DOHH2 (cell line): Measurements from ENCODE around the gene UTS2.

ENCODE experiments used
- H3F3A ChIP-seq: fragments of 200-600 bp; sonication (generic), shearing (Covaris generic); 2 replicates; pipeline ENCODE4 v1.6.0; 2016; ENCODE audit warnings: antibody characterized with exemption, mild to moderate bottlenecking; ENCODE audit not compliant: control insufficient read depth, insufficient read depth
- H3K27ac ChIP-seq: fragments of 200-600 bp; sonication (generic); 2 replicates; pipeline ENCODE4 v1.5.1; 2014; ENCODE audit warnings: low read depth, mild to moderate bottlenecking, low read length, moderate library complexity
- H3K27me3 ChIP-seq: fragments of 200-600 bp; sonication (generic); 2 replicates; pipeline ENCODE4 v1.6.1; 2014; ENCODE audit warnings: mild to moderate bottlenecking, low read length, mixed read lengths; ENCODE audit not compliant: control insufficient read depth
- H3K36me3 ChIP-seq: fragments of 200-600 bp; sonication (generic); 2 replicates; pipeline ENCODE4 v1.6.1; 2014; ENCODE audit warnings: mild to moderate bottlenecking, low read length, moderate library complexity, mixed read lengths; ENCODE audit not compliant: control insufficient read depth
- H3K4me1 ChIP-seq: fragments of 200-600 bp; sonication (generic); 2 replicates; pipeline ENCODE4 v1.6.1; 2014; ENCODE audit warnings: mild to moderate bottlenecking, low read length, mixed read lengths; ENCODE audit not compliant: control insufficient read depth
- H3K4me2 ChIP-seq: fragments of 200-600 bp; sonication (generic); 2 replicates; pipeline ENCODE4 v1.6.0; 2014; ENCODE audit warnings: mild to moderate bottlenecking, low read length, moderate library complexity
- H3K4me3 ChIP-seq: fragments of 200-600 bp; sonication (generic); 2 replicates; pipeline ENCODE4 v1.5.1; 2014; ENCODE audit warnings: mild to moderate bottlenecking, low read length, mixed read lengths
- H3K79me2 ChIP-seq: fragments of 200-600 bp; sonication (generic); 2 replicates; pipeline ENCODE4 v1.6.1; 2014; ENCODE audit warnings: mild to moderate bottlenecking, low read length, mixed read lengths; ENCODE audit not compliant: control insufficient read depth
- H3K9me2 ChIP-seq: fragments of 200-600 bp; sonication (generic); replicated peaks from 2 replicates; pipeline ENCODE4 v1.6.1; 2014; ENCODE audit warnings: mild to moderate bottlenecking, low read length, mixed read lengths; ENCODE audit not compliant: control insufficient read depth
- H3K9me3 ChIP-seq: fragments of 200-600 bp; sonication (generic); 2 replicates; pipeline ENCODE4 v1.6.1; 2014; ENCODE audit warnings: antibody characterized with exemption, low read length, mixed read lengths; ENCODE audit not compliant: control insufficient read depth, insufficient read depth
- H4K20me1 ChIP-seq: fragments of 200-600 bp; sonication (generic); 2 replicates; pipeline ENCODE4 v1.6.0; 2014; ENCODE audit warnings: low read depth, mild to moderate bottlenecking, antibody characterized with exemption, low read length, moderate library complexity; ENCODE audit not compliant: control insufficient read depth, insufficient read depth
- EZH2phosphoT487 ChIP-seq: fragments of 200-600 bp; sonication (generic); IDR thresholded peaks from 2 replicates; pipeline ENCODE4 v1.6.1; 2017; ENCODE audit warnings: borderline replicate concordance, mild to moderate bottlenecking, antibody characterized with exemption, low read length, moderate library complexity, mixed read lengths
- TF ChIP-seq, protein P1 (sequence below): fragments of 200-600 bp; sonication (generic); IDR thresholded peaks from one replicate; pipeline ENCODE4 v1.5.1; 2014; ENCODE audit warnings: antibody characterized with exemption, mild to moderate bottlenecking, low read depth, low read length; ENCODE audit not compliant: poor library complexity, severe bottlenecking

Gene UTS2

DNA sequence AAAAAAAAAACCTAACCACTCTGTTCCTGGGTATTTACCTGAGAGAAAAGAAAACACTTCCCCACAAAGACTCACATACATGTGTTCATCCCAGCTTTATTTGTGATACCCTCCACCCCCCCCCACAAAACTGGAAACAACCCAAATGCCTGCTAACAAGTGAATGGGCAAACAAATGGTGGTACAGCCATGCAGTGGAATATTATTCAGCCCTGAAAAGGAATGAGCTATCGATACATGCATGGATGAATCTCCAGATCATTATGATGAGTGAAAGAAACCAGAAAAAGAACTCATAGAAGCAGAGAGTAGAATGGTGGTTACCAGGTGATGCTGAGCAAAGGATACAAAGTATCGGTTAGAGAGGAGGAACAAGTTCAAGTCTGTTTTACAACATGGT, 38.0 kb upstream of the UTS2 start:
- Histone ChIP-seq H3K4me2 (no peak overlapping the region), H3K27me3 (no peaks in the 10 kb centered on the region), H3K4me1 (no peaks in the 10 kb centered on the region), H3K27ac (no peak overlapping the region), H3K9me2 (no peaks in the 10 kb centered on the region), H3K9me3 (no peaks in the 10 kb centered on the region), H3K4me3 (no peak overlapping the region), H4K20me1 (no peaks in the 10 kb centered on the region), H3F3A (no peaks in the 10 kb centered on the region), H3K36me3 (no peaks in the 10 kb centered on the region), H3K79me2 (no peaks in the 10 kb centered on the region)
- TF ChIP-seq, protein P1, sequence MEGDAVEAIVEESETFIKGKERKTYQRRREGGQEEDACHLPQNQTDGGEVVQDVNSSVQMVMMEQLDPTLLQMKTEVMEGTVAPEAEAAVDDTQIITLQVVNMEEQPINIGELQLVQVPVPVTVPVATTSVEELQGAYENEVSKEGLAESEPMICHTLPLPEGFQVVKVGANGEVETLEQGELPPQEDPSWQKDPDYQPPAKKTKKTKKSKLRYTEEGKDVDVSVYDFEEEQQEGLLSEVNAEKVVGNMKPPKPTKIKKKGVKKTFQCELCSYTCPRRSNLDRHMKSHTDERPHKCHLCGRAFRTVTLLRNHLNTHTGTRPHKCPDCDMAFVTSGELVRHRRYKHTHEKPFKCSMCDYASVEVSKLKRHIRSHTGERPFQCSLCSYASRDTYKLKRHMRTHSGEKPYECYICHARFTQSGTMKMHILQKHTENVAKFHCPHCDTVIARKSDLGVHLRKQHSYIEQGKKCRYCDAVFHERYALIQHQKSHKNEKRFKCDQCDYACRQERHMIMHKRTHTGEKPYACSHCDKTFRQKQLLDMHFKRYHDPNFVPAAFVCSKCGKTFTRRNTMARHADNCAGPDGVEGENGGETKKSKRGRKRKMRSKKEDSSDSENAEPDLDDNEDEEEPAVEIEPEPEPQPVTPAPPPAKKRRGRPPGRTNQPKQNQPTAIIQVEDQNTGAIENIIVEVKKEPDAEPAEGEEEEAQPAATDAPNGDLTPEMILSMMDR = no peak
- no peak for TF ChIP-seq EZH2phosphoT487

DNA sequence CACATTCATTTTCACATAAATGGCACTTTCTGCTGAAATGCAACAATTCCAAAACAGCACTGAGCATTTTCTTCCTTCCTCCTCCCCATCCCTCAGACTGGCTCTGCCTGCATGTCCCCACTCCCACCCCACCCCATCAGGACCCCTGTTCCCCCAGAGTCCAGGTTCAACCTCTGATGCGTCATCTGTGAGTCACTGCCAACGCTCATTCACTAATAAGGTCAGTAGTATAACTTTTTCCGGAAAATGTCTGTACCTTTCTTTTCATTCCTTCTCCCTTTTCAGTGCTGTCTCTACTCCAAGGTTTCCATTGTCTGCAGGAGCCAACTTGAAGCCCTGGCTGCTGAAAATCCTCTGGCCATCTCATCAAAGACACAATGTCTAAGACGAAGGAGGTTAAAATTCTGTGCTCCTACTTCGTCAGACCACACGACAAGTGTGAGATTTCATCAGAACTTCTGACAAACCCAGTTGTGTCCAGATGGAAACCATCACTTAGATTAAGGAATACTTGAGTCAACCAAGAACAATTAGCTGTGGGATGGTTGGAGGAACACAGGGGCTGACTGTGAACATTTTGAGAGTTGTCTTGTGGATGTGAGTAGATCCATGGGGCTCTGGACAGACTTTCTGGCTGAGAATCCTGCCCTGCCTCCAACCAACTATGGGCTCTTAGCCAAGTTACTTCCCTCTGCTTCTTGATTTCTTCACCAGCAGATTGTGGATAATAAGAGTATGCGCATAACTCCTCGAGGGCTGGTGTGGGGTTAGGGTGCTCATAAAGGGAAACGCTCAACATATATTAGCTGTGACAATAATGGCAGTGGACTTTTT, 35.6 kb upstream of the UTS2 start:
- Histone ChIP-seq H3K36me3 (no peaks in the 10 kb centered on the region), H3K4me1 (no peaks in the 10 kb centered on the region), H3F3A (no peaks in the 10 kb centered on the region), H3K9me3 (peaks cover 3% of the 10 kb centered on the region; the same call in 1 of the 2 replicates), H3K9me2 (no peaks in the 10 kb centered on the region), H3K4me3 (no peak overlapping the region), H3K79me2 (no peaks in the 10 kb centered on the region), H3K27me3 (no peaks in the 10 kb centered on the region), H4K20me1 (no peaks in the 10 kb centered on the region), H3K4me2 (no peak overlapping the region), H3K27ac (no peak overlapping the region)
- TF ChIP-seq, protein P1 = no peak
- TF ChIP-seq EZH2phosphoT487 = no peak

DNA sequence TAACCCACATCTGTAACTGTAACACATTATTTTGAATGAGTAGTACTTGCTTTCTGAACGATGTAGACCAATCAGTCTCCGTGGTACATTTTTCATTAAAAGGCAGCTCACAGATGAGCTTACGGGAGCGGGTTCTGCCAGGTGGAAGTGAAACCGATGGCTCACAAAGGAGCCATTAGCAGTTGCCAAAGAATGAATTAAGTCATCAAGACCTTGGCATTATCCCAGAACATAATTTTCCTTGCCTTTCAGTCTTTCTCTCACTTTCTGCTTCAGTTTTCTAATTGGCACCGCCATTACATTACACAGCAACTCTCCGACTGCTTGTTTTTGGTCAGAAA, 33.5 kb upstream of the UTS2 start:
- TF ChIP-seq EZH2phosphoT487 = no peak
- H3K27ac ChIP-seq = no peak overlapping the region
- H3K36me3 ChIP-seq = no peaks in the 10 kb centered on the region
- no peaks in the 10 kb centered on the region for H3F3A ChIP-seq
- no peaks in the 10 kb centered on the region for H3K79me2 ChIP-seq
- H3K9me2 ChIP-seq = no peaks in the 10 kb centered on the region
- 0 out of 2 replicates have a peak, but pooled peaks cover 4% of the 10 kb centered on the region for H3K27me3 ChIP-seq
- H3K9me3 ChIP-seq = peaks cover 3% of the 10 kb centered on the region; the same call in 1 of the 2 replicates
- no peaks in the 10 kb centered on the region for H3K4me1 ChIP-seq
- no peak overlapping the region for H3K4me3 ChIP-seq
- H3K4me2 ChIP-seq = no peak overlapping the region
- H4K20me1 ChIP-seq = no peaks in the 10 kb centered on the region
